HG02943 (cell line): ENCODE results near the gene TMEM161B.
A peak's percentile ranks its signal among the peaks of the same experiment; 100 is the strongest.
"Not testable (repeated sequence)": the region's sequence is repeated elsewhere in the genome, so short reads cannot be mapped to it uniquely, and the experiment has no call there.

Experiments used
- ATAC-seq: cut with Tn5 transposase; IDR thresholded peaks from one replicate; pipeline ENCODE4 v1.9.1; 2021; ENCODE audit warnings: mild to moderate bottlenecking, low read depth, moderate library complexity; ENCODE audit not compliant: unreplicated experiment

Gene TMEM161B

DNA sequence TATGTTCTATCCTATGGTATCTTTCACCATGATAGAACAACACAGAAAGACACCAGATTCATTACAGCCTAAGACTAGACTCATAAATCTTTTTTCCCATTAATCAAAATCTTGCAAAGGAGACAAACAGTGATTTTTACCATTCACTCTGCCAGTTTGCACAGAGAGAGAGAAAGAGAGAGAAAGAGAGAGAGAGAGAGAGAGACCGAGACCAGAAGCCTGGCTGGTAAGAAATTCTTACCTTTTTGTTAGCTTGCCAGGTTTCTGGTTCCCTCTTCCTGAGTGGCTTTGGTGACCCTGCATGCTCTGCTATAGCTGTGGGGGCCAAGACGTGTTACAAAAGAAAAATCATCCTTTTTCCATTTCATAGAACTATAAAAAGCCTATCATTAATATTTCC lies 18.6 kb downstream of the TMEM161B start:
- no peak for ATAC-seq

DNA sequence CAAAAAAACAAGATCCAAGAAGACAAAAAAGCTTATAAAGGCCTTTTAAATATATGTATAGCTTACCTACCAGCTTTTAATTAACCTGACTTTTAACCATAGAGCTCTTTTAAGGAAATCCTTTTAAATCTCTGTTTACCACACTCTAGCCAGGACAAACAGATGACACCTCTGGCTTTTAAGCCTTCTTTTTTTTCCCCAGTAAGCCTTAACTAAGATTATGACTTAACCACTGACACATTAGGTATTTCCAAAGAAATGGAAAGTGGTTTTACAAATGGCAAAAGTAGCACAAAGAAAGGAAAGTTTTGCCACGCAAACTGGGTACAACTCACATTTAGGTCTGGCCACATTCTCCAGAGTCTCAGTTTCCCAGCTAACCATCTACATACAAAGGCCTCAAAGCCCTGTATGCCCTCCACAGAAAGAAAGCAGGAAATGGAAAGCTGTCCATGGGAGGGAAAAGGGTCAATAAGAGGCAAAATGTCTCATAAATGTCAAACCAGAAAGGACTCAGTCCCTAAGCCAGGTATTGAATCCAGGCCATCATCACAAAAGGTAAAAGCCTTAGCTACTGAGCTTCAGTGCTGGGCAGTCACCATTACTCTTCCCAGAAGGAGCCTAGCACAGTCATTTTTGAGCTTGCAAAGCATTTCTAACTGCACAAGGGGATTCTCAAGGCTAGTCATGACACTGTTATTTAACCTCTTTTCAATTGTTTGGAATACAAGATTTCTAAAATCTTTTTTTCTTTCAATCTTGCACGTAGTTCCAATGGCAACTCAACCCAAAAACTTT lies 19.7 kb downstream of the TMEM161B start:
- no peak for ATAC-seq

- ATAC-seq, result no peak
These were observed 20.6 kb downstream of the TMEM161B start for GRCh38 chr5:88248094-88248493.

GRCh38 chr5:88245893-88246244 lies 22.8 kb downstream of the TMEM161B start:
- no peak for ATAC-seq

DNA sequence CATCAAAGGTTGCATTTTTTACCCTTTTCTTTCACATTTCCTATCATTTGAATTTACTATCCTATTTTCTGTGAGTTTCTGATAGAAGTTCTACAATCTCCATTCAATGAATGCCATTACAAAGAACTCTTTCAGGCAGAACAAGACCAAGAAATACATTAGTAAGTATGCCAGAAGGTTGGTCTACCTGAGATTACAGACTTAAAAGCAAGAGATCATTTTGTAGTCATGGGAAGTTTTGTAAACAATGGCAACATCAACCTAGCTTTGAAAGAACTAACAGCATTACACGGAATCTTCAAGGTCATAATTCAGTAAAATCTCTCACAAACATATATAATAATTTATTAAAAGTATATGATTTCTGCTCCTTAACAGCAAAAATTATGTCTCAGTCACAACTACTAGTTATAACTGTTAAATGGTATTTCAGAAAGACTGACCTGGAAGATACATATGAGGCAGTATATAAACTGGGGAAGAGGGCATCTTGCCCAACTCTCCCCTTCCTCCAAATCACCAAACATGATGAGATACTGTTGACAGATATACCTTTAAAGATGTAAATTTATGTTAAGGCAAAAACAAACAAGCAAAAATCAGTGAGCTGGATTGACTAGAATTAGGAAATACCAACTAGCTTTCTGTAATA lies 23.3 kb downstream of the TMEM161B start:
- ATAC-seq, result no peak

DNA sequence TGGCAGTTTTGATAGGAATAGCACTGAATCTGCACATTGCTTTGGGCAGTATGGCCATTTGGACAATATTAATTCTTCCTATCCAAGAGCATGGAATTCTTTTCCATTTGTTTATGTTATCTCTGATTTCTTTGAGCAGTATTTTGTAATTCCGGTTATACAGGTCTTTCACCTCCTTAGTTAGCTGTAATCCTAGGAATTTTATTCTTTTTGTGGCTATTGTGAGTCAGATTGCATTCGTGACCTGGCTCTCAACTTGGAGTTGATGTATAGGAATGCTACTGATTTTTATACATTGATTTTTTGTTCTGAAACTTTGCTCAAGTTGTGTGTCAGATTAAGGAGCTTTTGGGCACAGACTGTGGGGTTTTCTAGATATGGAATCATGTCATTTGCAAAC lies 24.0 kb downstream of the TMEM161B start:
- no peak for ATAC-seq

- not testable (repeated sequence) for ATAC-seq
These were observed 25.2 kb downstream of the TMEM161B start for GRCh38 chr5:88243493-88243892.

GRCh38 chr5:88238732-88239131 lies 29.9 kb downstream of the TMEM161B start:
- ATAC-seq, result no peak

- ATAC-seq, result no peak
These were observed 31.6 kb downstream of the TMEM161B start for GRCh38 chr5:88236866-88237642.

DNA sequence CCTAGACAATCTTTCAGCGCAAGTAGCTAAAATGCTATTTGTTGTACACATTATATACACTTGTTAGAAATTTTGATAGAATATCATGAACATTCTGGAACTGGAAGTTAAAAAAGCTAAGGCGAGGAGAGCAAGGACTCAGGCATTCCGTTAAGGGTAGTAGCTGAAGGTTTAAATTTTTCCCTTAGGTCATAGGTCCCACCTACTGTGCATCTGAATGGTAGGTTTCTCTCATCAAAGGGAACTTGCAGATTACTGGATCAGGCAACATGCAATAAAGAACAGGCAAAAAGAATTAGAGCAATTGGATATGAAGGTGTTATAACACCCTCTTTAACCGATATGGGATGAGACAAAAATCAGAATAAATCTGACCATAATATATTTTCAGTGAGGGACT lies 32.8 kb downstream of the TMEM161B start:
- ATAC-seq, result no peak

DNA sequence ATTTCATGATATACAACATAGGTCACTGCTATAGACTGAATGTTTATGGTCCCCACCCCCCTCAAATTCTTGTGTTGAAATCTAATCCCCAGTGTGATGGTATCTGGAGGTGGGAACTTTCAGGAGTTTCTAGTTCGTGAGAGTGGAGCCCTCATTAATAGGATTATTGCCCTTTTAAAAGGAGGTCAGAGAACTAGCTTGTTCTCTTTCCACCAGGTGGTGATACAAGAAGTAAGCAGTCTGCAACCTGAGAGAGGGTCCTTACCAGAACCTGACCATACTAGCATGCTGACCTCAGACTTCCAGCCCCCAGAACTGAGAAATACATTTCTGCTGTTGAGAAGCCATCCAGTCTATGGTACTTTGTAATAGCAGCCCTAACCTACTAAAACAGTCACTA lies 33.3 kb downstream of the TMEM161B start:
- ATAC-seq, result no peak

- ATAC-seq, result no peak
These were observed 38.0 kb downstream of the TMEM161B start for GRCh38 chr5:88230546-88231066.

DNA sequence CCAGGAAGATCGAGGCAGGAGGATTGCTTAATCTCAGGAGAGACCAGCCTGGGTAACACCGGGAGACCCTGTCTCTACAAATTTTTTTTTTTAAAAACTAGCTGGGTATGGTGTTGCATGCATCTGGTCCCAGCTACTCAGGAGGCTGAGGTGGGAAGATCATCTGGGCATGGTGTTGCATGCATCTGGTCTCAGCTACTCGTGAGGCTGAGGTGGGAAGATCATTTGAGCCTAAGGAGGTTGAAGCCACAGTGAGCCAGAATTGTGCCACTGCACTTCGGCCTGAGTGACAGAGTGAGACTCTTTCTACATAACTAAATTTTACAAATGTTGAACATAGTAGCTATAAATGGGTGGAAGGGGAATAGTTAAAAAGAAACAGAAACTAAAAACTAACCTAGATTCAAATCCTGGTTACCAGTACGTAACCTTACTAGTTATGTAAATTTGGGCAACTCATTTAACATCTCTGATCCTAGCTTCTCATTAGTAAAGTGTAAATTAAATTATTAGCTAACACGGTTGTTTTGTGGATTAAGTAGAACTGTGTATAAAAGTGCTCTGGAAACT lies 41.7 kb downstream of the TMEM161B start:
- peak; percentile 72 for ATAC-seq

- no peak for ATAC-seq
These were observed 54.0 kb downstream of the TMEM161B start for GRCh38 chr5:88214655-88215054.

DNA sequence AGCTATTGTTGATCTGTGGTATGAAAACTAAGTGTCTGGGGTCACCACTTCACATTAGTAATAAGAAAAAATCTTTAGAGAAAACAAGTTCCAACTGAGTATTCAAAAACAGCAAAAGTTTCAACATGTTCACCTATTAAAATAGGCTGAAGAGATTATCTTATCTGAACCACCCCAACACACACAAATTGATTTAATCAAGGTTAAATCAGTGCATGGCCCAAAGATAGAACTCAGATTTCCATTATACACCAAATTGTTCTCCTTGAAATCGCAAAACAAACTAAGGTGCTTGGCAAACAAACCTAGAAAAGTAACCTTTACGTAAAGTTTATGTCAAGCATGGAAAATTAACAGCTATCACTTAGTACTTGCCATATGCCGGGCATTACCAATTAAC lies 61.1 kb downstream of the TMEM161B start:
- ATAC-seq, result no peak

- no peak for ATAC-seq
These were observed 64.5 kb downstream of the TMEM161B start for GRCh38 chr5:88203981-88204750.

GRCh38 chr5:88195636-88196035 lies 73.0 kb downstream of the TMEM161B start:
- ATAC-seq, result no peak

DNA sequence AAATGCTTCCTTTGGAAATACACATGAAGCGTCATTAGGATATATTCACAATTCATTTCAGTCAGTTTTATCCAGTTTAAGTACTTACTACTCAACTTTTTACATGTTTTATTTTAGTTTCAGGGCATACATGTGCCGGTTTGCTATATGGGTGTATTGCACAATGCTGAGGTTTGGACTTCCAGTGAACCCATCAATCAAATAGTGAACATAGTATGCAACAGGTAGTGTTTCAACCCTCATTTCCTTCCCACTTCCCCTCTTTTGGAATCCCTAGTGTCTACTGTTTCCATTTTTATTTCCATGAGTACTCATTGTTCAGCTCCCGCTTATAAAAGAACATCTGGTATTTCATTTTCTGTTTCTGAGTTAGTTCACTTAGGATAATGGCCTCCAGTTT lies 74.7 kb downstream of the TMEM161B start:
- no peak for ATAC-seq

- no peak for ATAC-seq
These were observed 78.4 kb downstream of the TMEM161B start for GRCh38 chr5:88190106-88190834.
